Activated T-cell treated with anti-CD3 and anti-CD28 coated beads, Interleukin-2, amount 50 U/mL, for 1 hour (primary cell): ENCODE results near the gene RAB33B.
"Not testable (repeated sequence)": the region's sequence is repeated elsewhere in the genome, so short reads cannot be mapped to it uniquely, and the experiment has no call there.

Experiments used
- DNase-seq: peaks from one replicate; pipeline ENCODE4 v3.0.0-alpha.2; 2020

Gene RAB33B

DNA sequence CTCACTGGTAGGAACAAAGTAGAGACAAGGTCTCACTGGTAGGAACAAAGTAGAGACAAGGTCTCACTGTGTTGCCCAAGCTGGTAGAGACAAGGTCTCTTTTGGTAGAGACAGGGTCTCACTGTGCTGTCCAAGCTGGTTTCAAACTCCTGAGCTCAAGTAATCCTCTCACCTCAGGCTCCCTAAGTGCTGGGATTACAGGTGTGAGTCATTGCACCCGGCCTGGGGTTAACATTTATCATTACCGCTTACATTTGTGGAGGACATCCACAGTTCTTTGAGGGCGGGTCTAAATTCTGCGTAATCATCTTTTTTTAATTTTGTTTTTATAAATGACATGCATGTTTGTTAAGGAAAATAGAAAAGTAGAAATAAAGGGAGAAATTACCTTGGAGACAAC, 12.0 kb downstream of the RAB33B start:
- no peak for DNase-seq

DNA sequence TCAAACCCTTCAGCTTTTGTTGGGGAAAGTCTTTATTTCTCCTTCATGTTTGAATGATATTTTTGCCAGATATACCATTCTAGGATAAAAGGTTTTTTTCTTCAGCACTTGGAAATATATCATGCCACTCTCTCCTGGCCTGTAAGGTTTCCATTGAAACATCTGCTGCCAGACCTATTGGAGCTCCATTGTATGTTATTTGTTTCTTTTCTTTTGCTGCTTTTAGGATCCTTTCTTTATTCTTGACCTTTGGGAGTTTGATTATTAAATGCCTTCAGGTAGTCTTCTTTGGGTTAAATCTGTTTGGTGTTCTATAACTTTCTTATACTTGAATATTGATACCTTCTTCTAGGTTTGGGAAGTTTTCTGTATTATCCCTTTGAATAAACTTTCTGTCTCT, 14.8 kb downstream of the RAB33B start:
- DNase-seq: not testable (repeated sequence)

GRCh38 chr4:139469216-139469615, 15.3 kb downstream of the RAB33B start:
- no peak for DNase-seq

DNA sequence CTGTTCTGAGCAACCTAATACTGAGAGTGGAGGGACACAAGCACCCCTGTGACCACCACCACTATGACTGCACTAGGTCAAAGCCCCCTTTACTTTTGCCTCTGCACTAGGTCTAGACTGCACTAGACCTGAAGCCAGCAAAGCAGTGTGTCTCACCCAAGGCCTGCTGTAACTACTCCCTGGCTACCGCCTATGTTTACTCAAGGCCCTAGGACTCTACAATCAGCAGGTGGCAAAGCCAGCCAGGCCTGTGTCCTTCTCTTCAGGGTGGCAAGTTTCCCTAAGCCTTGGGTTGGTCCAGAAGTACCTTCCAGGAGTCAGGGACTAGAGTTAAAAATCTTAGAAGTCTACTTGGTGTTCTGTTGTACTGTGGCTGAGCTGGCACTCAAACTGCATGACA, 15.9 kb downstream of the RAB33B start:
- no peak for DNase-seq

- no peak for DNase-seq
Measured at GRCh38 chr4:139470295-139470694, 16.4 kb downstream of the RAB33B start.

GRCh38 chr4:139470997-139471665, 17.2 kb downstream of the RAB33B start:
- no peak for DNase-seq

DNA sequence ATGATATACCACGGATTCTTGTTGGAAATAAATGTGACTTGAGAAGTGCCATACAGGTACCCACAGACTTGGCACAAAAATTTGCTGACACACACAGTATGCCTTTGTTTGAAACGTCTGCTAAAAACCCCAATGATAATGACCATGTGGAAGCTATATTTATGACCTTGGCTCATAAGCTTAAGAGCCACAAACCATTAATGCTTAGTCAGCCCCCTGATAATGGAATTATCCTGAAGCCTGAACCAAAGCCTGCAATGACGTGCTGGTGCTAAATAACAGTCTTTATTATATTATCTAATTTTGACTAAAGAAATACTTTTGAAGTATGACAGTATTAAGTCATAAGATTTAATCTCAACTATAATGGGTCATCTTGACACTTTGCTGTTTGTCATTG, 18.9 kb downstream of the RAB33B start:
- no peak for DNase-seq

DNA sequence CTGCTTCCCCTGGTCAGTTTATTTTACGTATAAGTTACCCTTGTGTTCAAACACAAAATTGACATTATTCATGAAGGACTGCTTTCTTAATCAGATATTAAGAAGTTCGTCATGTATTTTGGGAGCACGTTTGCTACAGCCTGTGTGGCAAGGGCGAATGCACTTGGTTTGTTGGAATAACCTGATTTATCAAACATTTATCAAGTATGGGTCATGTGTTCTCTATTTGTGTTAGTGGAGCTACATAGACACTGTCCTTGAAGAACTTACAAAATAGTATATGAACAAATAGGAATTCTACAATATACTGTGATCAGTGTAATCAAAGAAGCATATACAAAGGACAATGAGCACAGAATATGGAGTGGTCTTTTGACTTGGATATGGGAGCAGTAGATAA, 22.4 kb downstream of the RAB33B start:
- no peak for DNase-seq

- no peak for DNase-seq
Measured at GRCh38 chr4:139481465-139481864, 27.5 kb downstream of the RAB33B start.

- DNase-seq: no peak
Measured at GRCh38 chr4:139483000-139483399, 29.1 kb downstream of the RAB33B start.

DNA sequence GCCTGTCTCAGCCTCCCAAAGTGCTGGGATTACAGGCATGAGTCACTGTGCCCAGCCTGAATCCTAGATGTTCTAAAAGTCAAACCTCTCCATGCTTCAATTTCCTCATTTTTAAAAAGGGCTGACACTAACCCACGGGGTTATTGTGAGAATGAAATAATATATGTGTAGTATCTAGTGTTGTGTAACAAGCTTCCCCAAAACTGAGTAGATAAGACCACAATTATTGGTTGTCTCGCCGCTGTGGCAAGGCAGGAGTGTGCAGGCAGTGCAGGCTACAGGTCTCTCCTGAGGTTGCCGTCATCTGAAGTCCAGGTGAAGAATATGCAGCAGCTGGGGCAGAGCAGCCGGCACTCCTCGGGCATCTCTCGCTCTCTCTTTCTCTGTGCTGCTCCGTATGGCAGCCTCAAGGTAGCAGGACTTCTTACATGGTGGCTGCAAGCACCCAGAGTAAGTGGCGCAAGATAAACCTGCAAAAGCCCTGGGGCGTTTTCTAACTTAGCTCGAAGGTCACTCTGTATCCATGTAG, 30.9 kb downstream of the RAB33B start:
- DNase-seq: no peak

- DNase-seq: no peak
Measured at GRCh38 chr4:139488442-139488841, 34.5 kb downstream of the RAB33B start.

GRCh38 chr4:139489638-139490037, 35.7 kb downstream of the RAB33B start:
- no peak for DNase-seq

- DNase-seq: no peak
Measured at GRCh38 chr4:139492429-139492828, 38.5 kb downstream of the RAB33B start.

- no peak for DNase-seq
Measured at GRCh38 chr4:139493176-139493575, 39.3 kb downstream of the RAB33B start.

- DNase-seq: no peak
Measured at GRCh38 chr4:139499186-139499585, 45.3 kb downstream of the RAB33B start.

GRCh38 chr4:139501117-139501516, 47.2 kb downstream of the RAB33B start:
- no peak for DNase-seq

DNA sequence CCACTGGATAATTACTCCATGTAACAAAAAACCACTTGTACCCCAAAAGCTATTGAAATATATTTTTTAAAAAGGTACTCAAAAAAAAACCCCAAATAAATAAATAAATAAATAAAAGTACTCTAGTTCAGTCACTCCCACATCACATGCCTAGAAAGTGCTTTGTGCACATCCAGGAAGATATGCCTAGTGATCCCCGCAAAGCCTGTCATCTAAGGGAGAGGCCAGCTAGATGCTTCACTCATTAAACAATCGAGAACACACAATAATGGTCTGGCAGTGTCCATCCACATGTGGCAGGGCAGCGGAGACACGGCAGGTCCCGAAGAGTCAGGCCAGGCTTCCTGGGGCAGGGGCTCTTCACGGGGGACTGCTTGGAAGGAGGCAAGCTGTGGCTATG, 47.6 kb downstream of the RAB33B start:
- DNase-seq: no peak

GRCh38 chr4:139501927-139502899, 48.3 kb downstream of the RAB33B start:
- no peak for DNase-seq

GRCh38 chr4:139503622-139504166, 49.8 kb downstream of the RAB33B start:
- no peak for DNase-seq

- no peak for DNase-seq
Measured at GRCh38 chr4:139506774-139507173, 52.9 kb downstream of the RAB33B start.

- no peak for DNase-seq
Measured at GRCh38 chr4:139508581-139509237, 54.8 kb downstream of the RAB33B start.
